WTC11 (cell line): ENCODE results near the gene B3GNT9. TPM values are rescaled to one million over a fixed set of nuclear protein-coding genes. Genes with fewer than 3 reads are reported as not detected.

Source experiments
- ATAC-seq: fragments of 200-7000 bp; cut with Tn5 transposase; 2 replicates; pipeline ENCODE4 v1.10.0; 2021; ENCODE audit warnings: mild to moderate bottlenecking, moderate library complexity
- CTCF ChIA-PET: fragments of 300-600 bp; sonication (Branson Sonifier 250); formaldehyde crosslinking; loops from one replicate; lab custom pipeline; 2021; ENCODE audit warnings: antibody characterized with exemption; lab: Charles Lee
- POLR2A ChIA-PET: fragments of 350-600 bp; sonication (Branson Sonifier 250); formaldehyde crosslinking; loops from one replicate; lab custom pipeline; 2021; ENCODE audit warnings: antibody characterized with exemption; lab: Charles Lee
- DNase-seq: peaks from one replicate; pipeline ENCODE4 v3.0.0; 2021; ENCODE audit warnings: low spot score
- H3K27ac Mint-ChIP-seq: 2 replicates; pipeline ENCODE4 v1.8.0; 2021; ENCODE audit warnings: mixed read lengths
- H3K27me3 Mint-ChIP-seq: 2 replicates; pipeline ENCODE4 v1.8.0; 2021; ENCODE audit warnings: low read depth, mild to moderate bottlenecking, moderate library complexity, mixed read lengths
- H3K36me3 Mint-ChIP-seq: 2 replicates; pipeline ENCODE4 v1.8.0; 2021; ENCODE audit warnings: mixed read lengths
- H3K4me1 Mint-ChIP-seq: 2 replicates; pipeline ENCODE4 v1.8.0; 2022; ENCODE audit warnings: mixed read lengths
- H3K4me3 Mint-ChIP-seq: 2 replicates; pipeline ENCODE4 v1.8.0; 2021; ENCODE audit warnings: mild to moderate bottlenecking, moderate library complexity, mixed read lengths
- H3K9me3 Mint-ChIP-seq: 2 replicates; pipeline ENCODE4 v1.8.0; 2021; ENCODE audit warnings: mixed read lengths
- ATF1 ChIP-seq: sonication (generic); formaldehyde crosslinking; IDR thresholded peaks from 2 replicates; pipeline ENCODE4 v1.8.1; 2023; ENCODE audit warnings: mild to moderate bottlenecking, moderate library complexity, missing genetic modification reagents
- CBFB ChIP-seq: sonication (generic); formaldehyde crosslinking; IDR thresholded peaks from 2 replicates; pipeline ENCODE4 v1.8.1; 2022; ENCODE audit warnings: mild to moderate bottlenecking, low read depth, missing genetic modification reagents
- CREB1 ChIP-seq: sonication (generic); formaldehyde crosslinking; IDR thresholded peaks from 2 replicates; pipeline ENCODE4 v1.8.0; 2023; ENCODE audit warnings: mild to moderate bottlenecking, missing genetic modification reagents
- E2F1 ChIP-seq: sonication (generic); formaldehyde crosslinking; IDR thresholded peaks from 2 replicates; pipeline ENCODE4 v1.8.0; 2022; ENCODE audit warnings: mild to moderate bottlenecking, missing genetic modification reagents
- FOXK1 ChIP-seq: sonication (generic); formaldehyde crosslinking; IDR thresholded peaks from 2 replicates; pipeline ENCODE4 v1.8.0; 2022; ENCODE audit warnings: mild to moderate bottlenecking, moderate library complexity, missing genetic modification reagents
- IRF2 ChIP-seq: sonication (generic); formaldehyde crosslinking; IDR thresholded peaks from 2 replicates; pipeline ENCODE4 v1.8.0; 2022; ENCODE audit warnings: low read depth, missing genetic modification reagents, borderline replicate concordance
- JUN ChIP-seq: sonication (generic); formaldehyde crosslinking; IDR thresholded peaks from 2 replicates; pipeline ENCODE4 v1.8.0; 2023; ENCODE audit warnings: mild to moderate bottlenecking, missing genetic modification reagents
- KAT7 ChIP-seq: sonication (generic); formaldehyde crosslinking; IDR thresholded peaks from 2 replicates; pipeline ENCODE4 v1.8.1; 2023; ENCODE audit warnings: missing genetic modification reagents, mild to moderate bottlenecking, borderline replicate concordance
- MAX ChIP-seq: sonication (generic); formaldehyde crosslinking; IDR thresholded peaks from 2 replicates; pipeline ENCODE4 v1.8.0; 2022; ENCODE audit warnings: mild to moderate bottlenecking, missing genetic modification reagents
- NFATC4 ChIP-seq: fragments of 250-450 bp; sonication (Bioruptor Pico); IDR thresholded peaks from 2 replicates; pipeline ENCODE4 v1.9.0; 2021; ENCODE audit warnings: mild to moderate bottlenecking
- NFYB ChIP-seq: sonication (generic); formaldehyde crosslinking; conservative IDR thresholded peaks from 2 replicates; pipeline ENCODE4 v1.8.0; 2022; ENCODE audit warnings: low read depth, missing genetic modification reagents
- PRDM15 ChIP-seq: sonication (generic); formaldehyde crosslinking; IDR thresholded peaks from 2 replicates; pipeline ENCODE4 v1.8.0; 2022; ENCODE audit warnings: missing genetic modification reagents
- SP1 ChIP-seq: sonication (generic); formaldehyde crosslinking; conservative IDR thresholded peaks from 2 replicates; pipeline ENCODE4 v1.8.1; 2022; ENCODE audit warnings: missing genetic modification reagents
- TCF7 ChIP-seq: sonication (generic); formaldehyde crosslinking; IDR thresholded peaks from 2 replicates; pipeline ENCODE4 v1.8.0; 2022; ENCODE audit warnings: mild to moderate bottlenecking, low read depth, missing genetic modification reagents, moderate library complexity
- TEAD1 ChIP-seq: sonication (generic); formaldehyde crosslinking; IDR thresholded peaks from 2 replicates; pipeline ENCODE4 v1.8.0; 2022; ENCODE audit warnings: mild to moderate bottlenecking, missing genetic modification reagents
- TEAD4 ChIP-seq: sonication (generic); formaldehyde crosslinking; IDR thresholded peaks from 2 replicates; pipeline ENCODE4 v1.8.0; 2022; ENCODE audit warnings: mild to moderate bottlenecking, missing genetic modification reagents
- ZNF138 ChIP-seq: sonication (generic); formaldehyde crosslinking; conservative IDR thresholded peaks from 2 replicates; pipeline ENCODE4 v1.8.1; 2022; ENCODE audit warnings: mild to moderate bottlenecking, moderate library complexity, missing genetic modification reagents
- ZNF512 ChIP-seq: sonication (generic); formaldehyde crosslinking; IDR thresholded peaks from 2 replicates; pipeline ENCODE4 v1.8.1; 2022; ENCODE audit warnings: missing genetic modification reagents, borderline replicate concordance
- total RNA-seq: library from RNA; stranded (reverse); gene quantifications from 3 replicates; pipeline ENCODE4 v1.2.3, GENCODE V29; 2021
- TF ChIP-seq, protein P1 (sequence below): sonication (generic); formaldehyde crosslinking; IDR thresholded peaks from 2 replicates; pipeline ENCODE4 v1.8.1; 2022; ENCODE audit warnings: mild to moderate bottlenecking, moderate library complexity, missing genetic modification reagents
- TF ChIP-seq, protein P2 (sequence below): fragments of 250-450 bp; sonication (Bioruptor Pico); IDR thresholded peaks from 2 replicates; pipeline ENCODE4 v1.9.0; 2021; ENCODE audit warnings: mild to moderate bottlenecking
- TF ChIP-seq, protein P3 (sequence below): sonication (generic); formaldehyde crosslinking; IDR thresholded peaks from 2 replicates; pipeline ENCODE4 v1.8.1; 2022; ENCODE audit warnings: low read depth, mild to moderate bottlenecking, moderate library complexity, missing genetic modification reagents, borderline replicate concordance

The B3GNT9 gene
- total RNA-seq, 1 experiment from 2014 or later = 6.4 TPM

DNA sequence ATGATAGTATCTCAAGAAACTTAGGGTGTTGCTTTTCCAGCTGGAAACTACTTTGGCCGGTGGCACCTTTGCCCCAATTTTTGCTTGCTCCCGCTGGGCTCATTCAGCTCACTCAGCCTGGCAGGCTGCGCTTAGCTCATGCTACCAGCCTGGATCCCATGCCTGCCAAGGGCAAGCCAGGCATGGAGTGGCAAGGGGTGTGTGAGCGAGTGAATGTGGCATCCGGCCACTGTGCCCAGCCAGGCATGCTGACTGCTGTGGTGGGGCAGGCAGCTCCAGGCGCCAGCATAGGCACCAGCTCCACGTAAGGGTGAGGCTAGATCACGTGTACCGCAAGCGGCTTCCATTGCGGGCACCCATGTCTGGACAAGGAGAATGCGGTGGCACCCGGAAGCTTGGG, 9.4 kb downstream of the B3GNT9 start:
- Mint-ChIP-seq H3K4me3 (no peak overlapping the region), H3K27me3 (no peaks in the 10 kb centered on the region), H3K27ac (no peak overlapping the region), H3K9me3 (no peaks in the 10 kb centered on the region), H3K36me3 (peaks cover 45% of the 10 kb centered on the region), H3K4me1 (no peaks in the 10 kb centered on the region)
- ChIA-PET POLR2A (no interaction called here), CTCF (interaction anchor here (0.7 to 1.8 kb wide), 5 partner anchors 9 to 180 kb away, joined by 3 to 7 read pairs (median 4); partner anchors contain the start of genes B3GNT9, CES3 and NOL3)
- TF ChIP-seq E2F1 (CRISPR knock-in tag) (no peak), ZNF138 (CRISPR knock-in tag) (no peak), ZNF512 (CRISPR knock-in tag) (no peak), IRF2 (CRISPR knock-in tag) (no peak), PRDM15 (no peak), CBFB (no peak), KAT7 (CRISPR knock-in tag) (no peak), NFATC4 (CRISPR knock-in tag) (no peak), TCF7 (CRISPR knock-in tag) (no peak), CREB1 (CRISPR knock-in tag) (no peak)
- TF ChIP-seq, protein P1, sequence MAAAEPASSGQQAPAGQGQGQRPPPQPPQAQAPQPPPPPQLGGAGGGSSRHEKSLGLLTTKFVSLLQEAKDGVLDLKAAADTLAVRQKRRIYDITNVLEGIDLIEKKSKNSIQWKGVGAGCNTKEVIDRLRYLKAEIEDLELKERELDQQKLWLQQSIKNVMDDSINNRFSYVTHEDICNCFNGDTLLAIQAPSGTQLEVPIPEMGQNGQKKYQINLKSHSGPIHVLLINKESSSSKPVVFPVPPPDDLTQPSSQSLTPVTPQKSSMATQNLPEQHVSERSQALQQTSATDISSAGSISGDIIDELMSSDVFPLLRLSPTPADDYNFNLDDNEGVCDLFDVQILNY = no peak
- TF ChIP-seq, protein P2, sequence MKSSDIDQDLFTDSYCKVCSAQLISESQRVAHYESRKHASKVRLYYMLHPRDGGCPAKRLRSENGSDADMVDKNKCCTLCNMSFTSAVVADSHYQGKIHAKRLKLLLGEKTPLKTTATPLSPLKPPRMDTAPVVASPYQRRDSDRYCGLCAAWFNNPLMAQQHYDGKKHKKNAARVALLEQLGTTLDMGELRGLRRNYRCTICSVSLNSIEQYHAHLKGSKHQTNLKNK = no peak
- DNase-seq = no peak
- ATAC-seq = no peak

DNA sequence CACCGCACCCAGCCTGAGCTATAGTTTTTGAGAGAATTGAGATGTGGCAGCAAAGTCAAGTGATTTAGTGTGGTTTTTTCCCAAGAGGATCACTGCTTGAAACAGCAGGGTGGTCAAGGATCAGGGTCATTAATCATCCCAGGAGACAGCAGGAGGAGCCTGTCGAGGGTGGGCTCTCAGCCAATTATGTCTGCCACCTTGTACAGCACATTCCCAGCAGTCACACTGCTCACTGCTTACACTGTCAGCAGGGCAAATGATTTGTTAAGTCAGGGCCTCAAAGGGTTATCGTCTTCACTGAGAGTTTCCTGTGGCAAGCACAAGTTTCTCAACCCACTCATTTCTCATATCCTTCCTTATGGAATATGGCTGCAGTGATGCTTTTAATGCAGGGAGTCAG, 13.2 kb downstream of the B3GNT9 start:
- no peaks in the 10 kb centered on the region for H3K27me3 Mint-ChIP-seq
- no peak for ATAC-seq
- H3K27ac Mint-ChIP-seq = no peak overlapping the region
- TF ChIP-seq JUN = no peak
- no peak for TF ChIP-seq NFYB (CRISPR knock-in tag)
- TF ChIP-seq TEAD4 = no peak
- no peak for TF ChIP-seq MAX (CRISPR knock-in tag)
- TF ChIP-seq, protein P1 = no peak
- TF ChIP-seq FOXK1 (CRISPR knock-in tag) = no peak
- TF ChIP-seq, protein P3, sequence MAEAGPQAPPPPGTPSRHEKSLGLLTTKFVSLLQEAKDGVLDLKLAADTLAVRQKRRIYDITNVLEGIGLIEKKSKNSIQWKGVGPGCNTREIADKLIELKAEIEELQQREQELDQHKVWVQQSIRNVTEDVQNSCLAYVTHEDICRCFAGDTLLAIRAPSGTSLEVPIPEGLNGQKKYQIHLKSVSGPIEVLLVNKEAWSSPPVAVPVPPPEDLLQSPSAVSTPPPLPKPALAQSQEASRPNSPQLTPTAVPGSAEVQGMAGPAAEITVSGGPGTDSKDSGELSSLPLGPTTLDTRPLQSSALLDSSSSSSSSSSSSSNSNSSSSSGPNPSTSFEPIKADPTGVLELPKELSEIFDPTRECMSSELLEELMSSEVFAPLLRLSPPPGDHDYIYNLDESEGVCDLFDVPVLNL (CRISPR knock-in tag) = no peak
- no peak for TF ChIP-seq SP1 (CRISPR knock-in tag)
- no peak for TF ChIP-seq TEAD1
- no peak for TF ChIP-seq ATF1 (CRISPR knock-in tag)
- TF ChIP-seq, all 79 proteins: peak for 0
- no peak overlapping the region for H3K4me3 Mint-ChIP-seq
- no peaks in the 10 kb centered on the region for H3K9me3 Mint-ChIP-seq
- H3K36me3 Mint-ChIP-seq = peaks cover 49% of the 10 kb centered on the region
- ChIA-PET CTCF (interaction anchor here (0.9 kb wide), 1 partner anchor 60 kb away, joined by 3 read pairs; no protein-coding TSS in a partner anchor), POLR2A (no interaction called here)
- DNase-seq = no peak
- H3K4me1 Mint-ChIP-seq = no peaks in the 10 kb centered on the region
